Trophoblast cell (in vitro differentiated cells and primary cell): ENCODE measurements around the gene STAC2.

ENCODE experiments used
- DNase-seq, 2 donors: peaks; one replicate each; pipeline ENCODE4 v3.0.0-alpha.2; 2016
- H2AFZ ChIP-seq: 2 replicates; pipeline ENCODE4 v1.6.1; 2013; ENCODE audit warnings: low read length, moderate library complexity, mild to moderate bottlenecking; ENCODE audit not compliant: insufficient read depth, poor library complexity
- H2AK5ac ChIP-seq: 2 replicates; pipeline ENCODE4 v1.6.1; 2013; ENCODE audit warnings: mild to moderate bottlenecking, low read length
- H2BK120ac ChIP-seq: 2 replicates; pipeline ENCODE4 v1.6.1; 2013; ENCODE audit warnings: low read length, mild to moderate bottlenecking, moderate library complexity; ENCODE audit not compliant: insufficient read depth, poor library complexity
- H2BK12ac ChIP-seq: 2 replicates; pipeline ENCODE4 v1.6.1; 2013; ENCODE audit warnings: mild to moderate bottlenecking, low read length, moderate library complexity
- H2BK5ac ChIP-seq: 2 replicates; pipeline ENCODE4 v1.6.1; 2013; ENCODE audit warnings: low read length, low read depth, moderate library complexity, mild to moderate bottlenecking; ENCODE audit not compliant: poor library complexity
- H3K14ac ChIP-seq: 2 replicates; pipeline ENCODE4 v1.6.1; 2013; ENCODE audit warnings: mild to moderate bottlenecking, low read length
- H3K18ac ChIP-seq: 2 replicates; pipeline ENCODE4 v1.6.1; 2013; ENCODE audit warnings: mild to moderate bottlenecking, low read length
- H3K23ac ChIP-seq: 2 replicates; pipeline ENCODE4 v1.6.1; 2013; ENCODE audit warnings: low read length
- H3K27ac ChIP-seq: 2 replicates; pipeline ENCODE4 v1.5.1; 2013; ENCODE audit warnings: low read depth, mild to moderate bottlenecking, inconsistent platforms, low read length, moderate library complexity
- H3K27me3 ChIP-seq: 2 replicates; pipeline ENCODE4 v1.6.1; 2013; ENCODE audit warnings: inconsistent platforms, mild to moderate bottlenecking, low read length, moderate library complexity; ENCODE audit not compliant: insufficient read depth
- H3K36me3 ChIP-seq, 2 experiments: 1 replicate in 1 of 2; 2 replicates in 1 of 2; pipeline ENCODE4 v1.6.1; 2013; ENCODE audit warnings: low read length in 2 of 2, mild to moderate bottlenecking in 2 of 2, moderate library complexity in 1 of 2; ENCODE audit not compliant: insufficient read depth in 2 of 2, control insufficient read depth in 1 of 2
- H3K4ac ChIP-seq: 2 replicates; pipeline ENCODE4 v1.6.1; 2013; ENCODE audit warnings: low read depth, mild to moderate bottlenecking, low read length, moderate library complexity
- H3K4me1 ChIP-seq, 2 experiments: 1 replicate in 1 of 2; 2 replicates in 1 of 2; pipeline ENCODE4 v1.6.1; 2013; ENCODE audit warnings: low read length in 2 of 2, mild to moderate bottlenecking in 2 of 2, moderate library complexity in 1 of 2; ENCODE audit not compliant: insufficient read depth in 2 of 2, control insufficient read depth in 1 of 2
- H3K4me2 ChIP-seq: 2 replicates; pipeline ENCODE4 v1.6.1; 2013; ENCODE audit warnings: inconsistent platforms, mild to moderate bottlenecking, low read length, moderate library complexity
- H3K4me3 ChIP-seq: 2 replicates; pipeline ENCODE4 v1.5.1; 2013; ENCODE audit warnings: mild to moderate bottlenecking, low read depth, low read length, inconsistent platforms
- H3K79me1 ChIP-seq: one replicate; pipeline ENCODE4 v1.6.1; 2013; ENCODE audit warnings: low read length
- H3K79me2 ChIP-seq: 2 replicates; pipeline ENCODE4 v1.6.1; 2013; ENCODE audit warnings: low read length, mild to moderate bottlenecking; ENCODE audit not compliant: control insufficient read depth, insufficient read depth, poor library complexity
- H3K9ac ChIP-seq: 2 replicates; pipeline ENCODE4 v1.6.1; 2013; ENCODE audit warnings: mild to moderate bottlenecking, low read length
- H3K9me3 ChIP-seq: 2 replicates; pipeline ENCODE4 v1.6.1; 2013; ENCODE audit warnings: low read depth, mild to moderate bottlenecking, control low read depth, inconsistent platforms, low read length; ENCODE audit not compliant: insufficient read depth
- H4K12ac ChIP-seq: 2 replicates; pipeline ENCODE4 v1.6.1; 2013; ENCODE audit warnings: low read depth, mild to moderate bottlenecking, low read length, moderate library complexity
- H4K8ac ChIP-seq: 2 replicates; pipeline ENCODE4 v1.6.1; 2013; ENCODE audit warnings: low read depth, mild to moderate bottlenecking, low read length, moderate library complexity
- H4K91ac ChIP-seq: one replicate; pipeline ENCODE4 v1.6.1; 2013; ENCODE audit warnings: low read depth, mild to moderate bottlenecking, low read length, moderate library complexity
- WGBS: extraction: QIAGEN DNeasy Blood & Tissue Kit; methylation state at CpG from one replicate; pipeline ENCODE4 v1.1.7; 2013; ENCODE audit warnings: missing lambda C conversion rate; ENCODE audit not compliant: insufficient read length, insufficient coverage; ENCODE audit errors: extremely low coverage; 5-methylcytosine and 5-hydroxymethylcytosine counted together

The STAC2 gene

GRCh38 chr17:39210093-39210434 lies 15.7 kb downstream of the STAC2 start:
- Histone ChIP-seq H2BK12ac (no peak overlapping the region), H3K9ac (no peak overlapping the region), H2AFZ (no peak overlapping the region), H3K79me2 (no peaks in the 10 kb centered on the region), H2BK120ac (no peak overlapping the region), H3K18ac (no peak overlapping the region), H3K4me1 (peaks cover 2% of the 10 kb centered on the region in 2 experiments), H4K12ac (no peak overlapping the region), H4K8ac (no peak overlapping the region), H2AK5ac (no peak overlapping the region), H3K27me3 (peaks cover 18% of the 10 kb centered on the region), H4K91ac (no peak overlapping the region), H3K9me3 (peaks cover 3% of the 10 kb centered on the region), H3K79me1 (no peaks in the 10 kb centered on the region), H3K23ac (no peak overlapping the region), H3K14ac (no peak overlapping the region), H3K4ac (no peak overlapping the region), H3K36me3 (peaks cover 0 to 2% of the 10 kb centered on the region in 2 experiments), H3K4me2 (peak overlapping the region; percentile 45), H3K4me3 (no peak overlapping the region), H2BK5ac (no peak overlapping the region), H3K27ac (no peak overlapping the region)
- no peak for DNase-seq
- no CpG with 5 or more reads among the region's 22 CpGs for WGBS

GRCh38 chr17:39209317-39210092 lies 16.2 kb downstream of the STAC2 start:
- Histone ChIP-seq H3K4me3 (no peak overlapping the region), H3K14ac (no peak overlapping the region), H2BK12ac (no peak overlapping the region), H3K4me1 (peaks cover 2% of the 10 kb centered on the region in 2 experiments), H3K36me3 (peaks cover 5 to 8% of the 10 kb centered on the region in 2 experiments), H2BK120ac (no peak overlapping the region), H4K91ac (no peak overlapping the region), H3K27ac (no peak overlapping the region), H2AK5ac (no peak overlapping the region), H3K23ac (no peak overlapping the region), H3K79me2 (no peaks in the 10 kb centered on the region), H3K27me3 (peaks cover 18% of the 10 kb centered on the region), H3K79me1 (no peaks in the 10 kb centered on the region), H3K9me3 (peaks cover 2% of the 10 kb centered on the region), H2AFZ (peak overlapping the region; percentile 8), H4K12ac (no peak overlapping the region), H3K18ac (no peak overlapping the region), H3K9ac (no peak overlapping the region), H2BK5ac (no peak overlapping the region), H4K8ac (peak overlapping the region; percentile 2), H3K4me2 (peak overlapping the region; percentile 45), H3K4ac (no peak overlapping the region)
- DNase-seq = peak; percentile 20 to 21
- WGBS = no CpG with 5 or more reads among the region's 39 CpGs

GRCh38 chr17:39208893-39209292 lies 16.9 kb downstream of the STAC2 start:
- Histone ChIP-seq H2BK12ac (no peak overlapping the region), H4K8ac (no peak overlapping the region), H3K79me1 (no peaks in the 10 kb centered on the region), H3K9me3 (peaks cover 2% of the 10 kb centered on the region), H3K4me1 (peaks cover under 1 to 2% of the 10 kb centered on the region in 2 experiments), H3K9ac (no peak overlapping the region), H3K27ac (no peak overlapping the region), H3K36me3 (peaks cover 10 to 14% of the 10 kb centered on the region in 2 experiments), H3K18ac (no peak overlapping the region), H3K79me2 (no peaks in the 10 kb centered on the region), H2AFZ (no peak overlapping the region), H4K12ac (no peak overlapping the region), H4K91ac (no peak overlapping the region), H3K27me3 (peaks cover 18% of the 10 kb centered on the region), H2AK5ac (no peak overlapping the region), H2BK5ac (no peak overlapping the region), H3K23ac (no peak overlapping the region), H3K4me3 (no peak overlapping the region), H3K4me2 (no peak overlapping the region), H2BK120ac (no peak overlapping the region), H3K4ac (no peak overlapping the region), H3K14ac (no peak overlapping the region)
- no CpG with 5 or more reads among the region's 8 CpGs for WGBS
- no peak for DNase-seq

GRCh38 chr17:39208136-39208535 lies 17.6 kb downstream of the STAC2 start:
- no CpG with 5 or more reads among the region's 7 CpGs for WGBS
- no peaks in the 10 kb centered on the region for H3K79me1 ChIP-seq
- H2BK120ac ChIP-seq = no peak overlapping the region
- no peak overlapping the region for H3K4ac ChIP-seq
- H2AK5ac ChIP-seq = no peak overlapping the region
- no peak overlapping the region for H3K18ac ChIP-seq
- H3K27ac ChIP-seq = no peak overlapping the region
- peaks cover 0 to 2% of the 10 kb centered on the region in 2 experiments for H3K4me1 ChIP-seq
- H2BK12ac ChIP-seq = no peak overlapping the region
- no peak overlapping the region for H4K8ac ChIP-seq
- H3K79me2 ChIP-seq = no peaks in the 10 kb centered on the region
- no peak overlapping the region for H3K9ac ChIP-seq
- H3K27me3 ChIP-seq = peaks cover 18% of the 10 kb centered on the region
- H3K4me3 ChIP-seq = no peak overlapping the region
- DNase-seq = no peak
- H3K36me3 ChIP-seq = peaks cover 17 to 22% of the 10 kb centered on the region in 2 experiments
- no peak overlapping the region for H4K12ac ChIP-seq
- H3K23ac ChIP-seq = no peak overlapping the region
- peaks cover 2% of the 10 kb centered on the region for H3K9me3 ChIP-seq
- no peak overlapping the region for H3K14ac ChIP-seq
- no peak overlapping the region for H2BK5ac ChIP-seq
- no peak overlapping the region for H2AFZ ChIP-seq
- no peak overlapping the region for H3K4me2 ChIP-seq
- H4K91ac ChIP-seq = no peak overlapping the region
